ENCODE measurements around the gene PIK3C2G.
"Not testable (repeated sequence)": the region's sequence is repeated elsewhere in the genome, so short reads cannot be mapped to it uniquely, and the experiment has no call there.

Gene PIK3C2G, protein sequence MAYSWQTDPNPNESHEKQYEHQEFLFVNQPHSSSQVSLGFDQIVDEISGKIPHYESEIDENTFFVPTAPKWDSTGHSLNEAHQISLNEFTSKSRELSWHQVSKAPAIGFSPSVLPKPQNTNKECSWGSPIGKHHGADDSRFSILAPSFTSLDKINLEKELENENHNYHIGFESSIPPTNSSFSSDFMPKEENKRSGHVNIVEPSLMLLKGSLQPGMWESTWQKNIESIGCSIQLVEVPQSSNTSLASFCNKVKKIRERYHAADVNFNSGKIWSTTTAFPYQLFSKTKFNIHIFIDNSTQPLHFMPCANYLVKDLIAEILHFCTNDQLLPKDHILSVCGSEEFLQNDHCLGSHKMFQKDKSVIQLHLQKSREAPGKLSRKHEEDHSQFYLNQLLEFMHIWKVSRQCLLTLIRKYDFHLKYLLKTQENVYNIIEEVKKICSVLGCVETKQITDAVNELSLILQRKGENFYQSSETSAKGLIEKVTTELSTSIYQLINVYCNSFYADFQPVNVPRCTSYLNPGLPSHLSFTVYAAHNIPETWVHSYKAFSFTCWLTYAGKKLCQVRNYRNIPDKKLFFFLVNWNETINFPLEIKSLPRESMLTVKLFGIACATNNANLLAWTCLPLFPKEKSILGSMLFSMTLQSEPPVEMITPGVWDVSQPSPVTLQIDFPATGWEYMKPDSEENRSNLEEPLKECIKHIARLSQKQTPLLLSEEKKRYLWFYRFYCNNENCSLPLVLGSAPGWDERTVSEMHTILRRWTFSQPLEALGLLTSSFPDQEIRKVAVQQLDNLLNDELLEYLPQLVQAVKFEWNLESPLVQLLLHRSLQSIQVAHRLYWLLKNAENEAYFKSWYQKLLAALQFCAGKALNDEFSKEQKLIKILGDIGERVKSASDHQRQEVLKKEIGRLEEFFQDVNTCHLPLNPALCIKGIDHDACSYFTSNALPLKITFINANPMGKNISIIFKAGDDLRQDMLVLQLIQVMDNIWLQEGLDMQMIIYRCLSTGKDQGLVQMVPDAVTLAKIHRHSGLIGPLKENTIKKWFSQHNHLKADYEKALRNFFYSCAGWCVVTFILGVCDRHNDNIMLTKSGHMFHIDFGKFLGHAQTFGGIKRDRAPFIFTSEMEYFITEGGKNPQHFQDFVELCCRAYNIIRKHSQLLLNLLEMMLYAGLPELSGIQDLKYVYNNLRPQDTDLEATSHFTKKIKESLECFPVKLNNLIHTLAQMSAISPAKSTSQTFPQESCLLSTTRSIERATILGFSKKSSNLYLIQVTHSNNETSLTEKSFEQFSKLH (N-terminal part only)

DNA sequence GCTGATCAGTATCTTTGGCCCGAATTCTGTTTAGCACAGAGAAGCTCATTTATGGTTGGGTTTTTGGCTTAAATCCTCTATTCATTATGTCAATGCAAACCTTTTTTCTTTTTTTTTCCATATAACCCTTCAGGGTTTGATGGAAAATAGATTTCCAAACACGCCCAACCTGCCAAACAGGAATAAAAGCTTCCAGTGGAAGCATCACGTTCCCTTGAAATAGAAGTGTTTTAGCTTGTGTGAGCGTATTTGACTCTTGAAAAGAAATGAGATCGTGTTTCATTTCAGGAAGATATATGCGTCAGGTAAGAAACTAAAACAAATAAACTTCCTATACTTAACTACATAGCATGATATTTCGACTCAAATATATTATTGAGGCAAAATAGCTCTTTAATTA lies at the start of gene PIK3C2G:
TSS of gene PIK3C2G (plus strand) at position 246 of the 400 bp plus-strand sequence. CDS start 20,564 bp downstream, outside the sequence.
- DNase-seq (ENCODE audit: low read depth in 3 of 3), result no peak

DNA sequence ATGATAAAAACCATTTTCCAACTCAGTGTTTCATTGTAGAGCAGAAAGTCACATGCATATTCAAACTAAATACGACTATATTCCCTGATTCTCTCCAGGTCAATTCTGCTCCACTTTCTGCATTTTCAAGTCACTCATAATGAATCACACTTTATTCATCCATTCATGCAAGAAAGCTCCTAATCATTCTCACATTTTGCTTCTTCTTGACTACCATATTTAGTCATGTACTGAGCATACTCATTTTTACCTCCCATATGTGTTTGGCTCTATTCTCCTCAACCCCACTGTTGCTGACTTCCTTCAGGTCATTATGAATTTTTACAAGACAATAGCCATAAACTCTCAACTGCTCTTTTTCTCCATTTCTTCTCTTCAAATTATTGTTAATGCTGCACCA lies 43.4 kb upstream of the PIK3C2G start:
- no peak for DNase-seq (ENCODE audit: low read depth in 3 of 3)

DNA sequence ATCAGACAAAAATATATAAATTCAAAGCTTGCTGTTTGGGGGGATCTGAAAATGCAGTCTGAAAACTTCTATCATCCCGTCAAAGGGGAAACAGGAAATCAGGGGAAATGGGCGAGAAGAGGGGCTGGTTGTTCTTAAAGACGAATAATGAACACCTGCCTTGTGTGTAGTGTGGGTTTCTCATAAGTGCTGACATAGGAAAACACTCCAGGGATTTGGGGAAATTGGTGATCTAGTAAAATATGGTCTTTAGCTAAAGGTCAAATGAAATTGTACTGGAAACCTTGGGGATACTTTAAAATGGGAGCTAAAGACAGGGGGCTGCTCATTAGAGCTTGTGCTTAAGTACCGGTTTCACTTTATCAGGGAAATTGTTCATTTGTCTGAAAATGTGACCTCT lies 39.6 kb upstream of the PIK3C2G start:
- DNase-seq (ENCODE audit: low read depth in 3 of 3), result no peak

DNA sequence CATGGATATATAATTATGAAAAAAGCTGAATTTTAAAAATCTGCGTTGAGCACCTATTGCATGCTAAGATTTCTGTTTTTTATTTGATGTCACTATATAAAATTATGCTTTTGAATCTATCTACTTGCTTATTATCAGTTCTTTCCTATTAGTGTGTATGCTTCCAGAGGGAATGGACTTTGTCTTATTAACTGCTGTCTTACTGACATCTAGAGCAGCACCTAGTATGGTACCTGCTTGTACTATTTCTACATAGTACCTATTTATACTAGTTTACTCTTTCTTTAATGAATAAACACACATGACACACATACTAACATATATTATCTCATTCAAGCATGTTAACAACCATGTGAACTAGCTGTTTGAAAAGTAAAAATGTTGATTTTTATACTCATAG lies 38.6 kb upstream of the PIK3C2G start:
- no peak for DNase-seq (ENCODE audit: low read depth in 3 of 3)

DNA sequence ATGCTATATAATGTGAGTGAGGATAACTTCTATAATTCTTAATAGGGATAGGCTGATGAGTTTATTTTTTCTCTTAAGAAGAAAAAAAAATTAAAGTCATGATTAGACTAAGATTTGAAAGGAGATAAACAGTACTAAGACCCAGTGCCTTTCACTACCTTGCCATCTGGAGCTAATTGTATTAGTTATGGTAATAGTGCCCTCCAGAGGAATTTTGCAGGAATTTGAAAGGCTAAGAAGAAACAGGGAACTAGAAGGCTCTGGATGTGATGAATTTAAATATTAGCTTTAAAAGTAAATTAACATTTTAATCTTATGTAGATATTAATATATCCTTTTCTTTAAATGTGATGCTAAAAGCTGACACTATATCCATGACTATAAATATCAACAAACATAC lies 36.6 kb upstream of the PIK3C2G start:
- DNase-seq (ENCODE audit: low read depth in 3 of 3), result no peak

DNA sequence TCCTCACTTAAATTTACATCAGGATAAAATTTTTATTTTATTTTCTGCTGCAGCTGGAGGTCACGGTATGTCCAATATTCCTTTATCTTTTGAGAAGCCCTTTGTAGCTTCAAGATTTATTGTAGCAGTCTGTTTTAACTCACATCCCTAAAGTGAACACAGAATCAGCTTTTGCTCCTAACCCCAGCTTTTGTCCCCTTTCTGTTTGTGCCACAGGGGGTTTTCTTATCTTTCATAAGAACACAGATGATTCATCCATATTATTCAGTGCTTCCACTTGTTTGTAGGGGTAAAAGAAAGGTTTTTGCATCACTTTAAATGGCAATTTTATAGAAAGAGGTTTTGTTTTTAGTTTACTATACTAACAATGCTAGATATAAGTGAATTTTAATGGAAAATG lies 21.8 kb upstream of the PIK3C2G start:
- no peak for DNase-seq (ENCODE audit: low read depth in 3 of 3)

DNA sequence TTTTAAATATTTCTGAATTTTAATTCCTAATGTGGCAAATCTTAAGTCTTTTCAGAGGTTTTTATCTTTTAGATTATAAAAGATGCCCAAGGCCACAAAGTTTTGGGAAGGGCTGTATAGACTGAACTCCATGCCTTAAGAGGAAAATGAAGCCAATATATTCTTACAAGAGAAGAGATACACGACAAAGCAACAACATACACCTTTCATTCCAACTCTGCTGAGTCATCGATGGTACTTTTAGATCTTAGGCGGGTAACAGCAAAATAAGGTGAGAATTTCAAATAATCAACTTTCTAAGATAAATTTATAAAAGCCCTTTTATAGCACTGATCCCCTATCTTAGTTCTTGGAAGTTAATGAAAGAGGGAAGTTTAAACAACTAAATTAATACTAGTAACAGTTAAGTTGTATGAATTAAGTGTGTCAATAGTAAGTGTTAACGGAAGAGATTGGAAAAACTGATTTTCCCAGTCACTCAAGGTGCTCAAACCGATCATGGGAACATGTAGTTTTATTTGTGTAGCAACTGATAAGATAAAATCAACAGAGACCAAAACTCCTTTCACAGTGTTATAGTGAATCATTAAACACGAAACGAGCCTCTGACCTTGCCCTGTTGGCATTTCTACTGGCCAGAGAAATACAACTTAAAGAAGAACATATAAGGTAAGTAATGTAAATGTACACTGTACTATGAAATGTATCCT lies 18.8 kb upstream of the PIK3C2G start:
- DNase-seq (ENCODE audit: low read depth in 3 of 3), result no peak

DNA sequence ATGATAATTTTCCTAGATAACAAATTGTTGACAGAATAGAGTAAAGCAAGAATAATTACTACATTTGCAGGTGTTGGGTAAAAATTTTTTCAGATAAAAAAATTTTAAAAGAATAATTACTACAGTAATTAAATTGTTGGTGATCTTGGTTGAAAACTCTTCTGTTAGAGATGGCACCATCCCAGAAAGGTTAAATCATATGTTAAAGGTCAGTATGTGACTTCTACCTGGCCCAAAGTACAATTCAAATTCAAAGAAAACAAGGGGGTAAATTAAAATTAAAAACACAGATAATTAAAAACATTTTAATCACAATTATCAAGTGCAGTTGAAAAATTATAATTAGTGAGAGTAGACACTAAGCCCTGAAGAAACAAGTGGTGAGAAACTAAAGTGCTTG lies 18.1 kb upstream of the PIK3C2G start:
- no peak for DNase-seq (ENCODE audit: low read depth in 3 of 3)

DNA sequence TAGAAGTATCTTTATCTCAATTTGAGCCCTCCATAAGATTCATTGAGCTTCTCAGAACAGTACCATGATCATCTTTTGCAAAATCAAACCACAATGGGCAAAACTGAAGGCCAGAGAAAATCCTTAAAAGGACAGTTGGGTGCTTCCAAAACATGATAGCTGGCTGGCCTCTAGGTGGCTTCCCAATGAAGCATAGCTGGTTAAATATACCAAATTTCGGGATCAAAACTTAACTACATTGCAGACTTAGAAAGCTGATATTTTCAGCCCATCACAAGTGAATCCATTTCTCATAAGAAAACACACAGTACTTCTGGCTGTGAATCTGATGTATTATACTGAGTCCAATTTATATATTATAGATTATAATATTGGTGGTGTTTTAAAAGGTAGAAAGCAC lies 15.3 kb upstream of the PIK3C2G start:
- DNase-seq (ENCODE audit: low read depth in 3 of 3), result no peak

DNA sequence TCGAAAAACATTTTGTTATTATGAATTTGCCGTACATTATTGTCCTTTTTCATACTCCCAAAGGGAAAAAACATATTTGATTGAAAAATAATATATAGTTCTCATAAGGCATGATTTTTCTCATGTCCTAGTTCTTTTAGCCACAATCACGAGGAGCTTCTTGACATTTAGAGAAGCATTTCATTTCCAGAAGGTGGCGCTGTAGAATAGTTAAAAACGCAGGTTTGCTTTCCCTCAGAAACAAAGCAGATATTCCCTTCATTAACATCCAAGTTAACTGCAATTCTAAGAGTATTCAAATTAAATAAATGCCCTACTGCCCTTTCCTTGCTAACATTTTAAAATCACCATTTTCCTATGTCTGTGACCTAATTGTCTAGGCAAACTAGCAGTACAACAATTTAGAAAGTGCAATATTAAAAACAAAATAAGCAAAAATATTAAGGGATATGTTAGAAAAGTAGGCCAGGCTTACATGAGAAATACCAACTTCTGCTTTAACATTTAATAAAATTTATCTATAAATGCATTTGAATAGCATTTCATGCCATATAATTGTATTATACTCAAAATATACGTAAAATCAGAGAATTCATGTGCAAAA lies 10.9 kb upstream of the PIK3C2G start:
- DNase-seq (ENCODE audit: low read depth in 3 of 3), result no peak

DNA sequence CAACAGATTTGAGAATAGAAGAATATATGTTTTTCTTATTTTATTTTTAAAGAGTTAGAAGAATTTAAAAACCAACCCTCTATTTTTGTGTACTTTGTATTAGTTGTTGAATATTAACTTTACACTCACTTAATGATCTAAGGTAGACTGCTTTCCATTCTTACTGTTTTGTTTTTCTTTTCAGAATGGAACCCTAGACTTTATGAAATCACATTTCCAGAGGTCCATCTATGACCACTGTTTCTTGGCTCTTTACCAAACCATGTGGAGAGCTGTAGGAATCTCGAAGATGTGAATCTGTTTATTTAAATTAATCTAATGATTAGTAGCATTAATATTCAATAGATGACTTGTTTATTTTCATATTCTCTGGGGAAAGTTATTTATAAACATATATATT lies 7.2 kb upstream of the PIK3C2G start:
- DNase-seq (ENCODE audit: low read depth in 3 of 3), result no peak

DNA sequence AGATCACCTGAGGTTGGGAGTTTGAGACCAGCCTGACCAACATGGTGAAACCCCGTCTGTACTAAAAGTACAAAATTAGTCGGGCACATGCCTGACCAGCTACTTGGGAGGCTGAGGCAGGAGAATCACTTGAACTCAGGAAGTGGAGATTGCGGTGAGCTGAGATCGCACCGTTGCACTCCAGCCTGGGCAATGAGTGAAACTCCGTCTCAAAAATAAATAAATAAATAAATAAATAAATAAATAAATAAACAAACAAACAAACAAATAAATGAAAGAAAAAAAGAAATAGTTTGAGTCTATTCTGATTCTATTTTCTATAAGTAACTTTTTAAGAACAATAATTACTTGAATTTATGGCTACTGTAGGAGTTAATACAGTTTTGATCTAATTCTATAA lies 6.3 kb upstream of the PIK3C2G start:
- not testable (repeated sequence) for DNase-seq (ENCODE audit: low read depth in 3 of 3)

DNA sequence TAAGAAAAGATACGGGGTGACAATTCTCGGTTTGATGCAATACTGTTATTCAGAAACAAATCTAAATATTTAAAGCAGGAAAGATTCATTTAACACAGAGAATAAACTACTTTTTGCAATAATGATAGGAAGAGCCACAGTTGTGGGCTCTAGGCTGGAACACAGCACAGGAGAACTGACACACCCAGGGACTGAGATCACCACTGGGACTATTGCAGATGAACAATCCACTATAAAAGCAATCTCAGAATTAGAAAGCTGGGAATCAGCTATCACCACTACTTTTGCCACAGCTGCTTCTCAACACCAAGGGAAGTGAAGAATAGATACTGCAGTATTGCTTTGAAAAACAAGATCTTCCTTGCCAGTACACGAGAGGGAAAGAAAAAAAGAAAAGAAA lies 4.1 kb upstream of the PIK3C2G start:
- no peak for DNase-seq (ENCODE audit: low read depth in 3 of 3)

DNA sequence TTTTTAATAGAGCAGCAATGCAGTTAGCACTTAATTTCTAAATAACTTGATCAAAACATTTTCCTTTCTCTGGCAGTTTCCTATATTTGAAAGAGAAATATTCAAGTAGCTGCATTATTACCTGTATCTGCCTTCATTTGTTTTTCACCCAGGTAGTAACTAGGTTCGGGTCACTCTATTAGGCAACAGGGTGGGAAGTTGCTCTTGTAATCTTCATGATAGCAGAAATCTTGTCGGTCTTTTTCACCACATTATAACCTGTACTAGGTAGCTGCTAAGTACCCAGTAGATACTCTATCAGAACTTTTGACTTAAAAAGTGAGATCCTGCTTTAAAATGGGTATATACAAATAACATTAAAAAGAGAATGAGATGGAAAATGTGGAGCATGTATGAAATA lies 2.4 kb upstream of the PIK3C2G start:
- no peak for DNase-seq (ENCODE audit: low read depth in 3 of 3)

DNA sequence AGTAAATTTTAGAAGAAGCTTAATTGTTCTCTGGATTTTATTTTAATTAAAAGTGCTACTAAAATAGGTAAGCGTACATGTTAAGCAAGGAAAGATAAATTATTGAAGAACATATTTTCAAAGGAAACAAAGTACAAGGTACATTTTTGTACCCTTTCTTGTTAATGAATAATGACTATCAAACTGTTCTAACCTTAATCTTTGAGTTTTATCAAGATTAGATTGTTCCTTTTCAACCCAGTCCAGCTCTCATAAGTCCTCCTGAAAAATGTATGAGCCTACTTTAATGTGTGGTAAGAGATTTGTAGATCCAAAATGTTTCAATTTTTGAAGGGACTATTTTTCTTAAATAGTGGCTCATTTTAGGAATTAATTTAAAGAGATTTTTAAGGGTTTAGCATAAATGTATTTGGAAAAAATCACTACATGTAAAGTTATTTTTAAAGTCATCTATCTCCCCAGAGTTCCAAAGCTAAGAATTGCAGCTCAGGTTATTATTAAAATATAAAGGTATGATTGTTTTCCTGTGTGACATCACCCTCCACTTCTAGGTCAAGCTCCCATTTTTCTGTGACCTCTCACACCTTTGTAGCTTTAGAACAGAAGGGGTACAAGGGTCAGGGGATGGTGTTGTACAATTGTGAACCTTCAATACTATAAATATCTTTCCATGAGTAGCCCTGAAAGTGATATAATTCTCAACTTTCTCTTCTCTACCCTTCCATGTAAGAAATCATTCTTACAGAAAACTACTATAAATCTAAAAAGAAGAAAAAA lies 1.2 kb upstream of the PIK3C2G start:
- DNase-seq (ENCODE audit: low read depth in 3 of 3), result no peak

DNA sequence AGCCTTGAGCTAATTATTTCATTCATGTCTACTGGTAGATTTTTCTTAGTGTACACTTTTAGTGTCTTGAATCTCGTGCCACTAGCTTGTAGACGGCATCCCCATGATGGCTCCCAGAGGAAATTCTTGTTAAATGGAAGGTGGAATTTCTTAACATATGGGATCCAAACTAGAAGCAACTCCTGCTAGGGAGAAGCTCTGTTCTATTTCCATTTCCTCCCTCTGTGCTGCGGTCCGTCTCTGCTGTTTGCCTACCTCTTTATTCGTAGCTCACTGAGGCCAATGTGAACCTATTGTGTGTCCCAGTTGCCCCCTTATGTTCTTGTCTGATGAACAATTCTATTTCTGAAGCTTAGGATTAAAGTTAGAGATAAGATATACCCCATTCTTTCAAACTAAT lies 588 bp downstream of the PIK3C2G start:
- DNase-seq (ENCODE audit: low read depth in 3 of 3), result no peak

DNA sequence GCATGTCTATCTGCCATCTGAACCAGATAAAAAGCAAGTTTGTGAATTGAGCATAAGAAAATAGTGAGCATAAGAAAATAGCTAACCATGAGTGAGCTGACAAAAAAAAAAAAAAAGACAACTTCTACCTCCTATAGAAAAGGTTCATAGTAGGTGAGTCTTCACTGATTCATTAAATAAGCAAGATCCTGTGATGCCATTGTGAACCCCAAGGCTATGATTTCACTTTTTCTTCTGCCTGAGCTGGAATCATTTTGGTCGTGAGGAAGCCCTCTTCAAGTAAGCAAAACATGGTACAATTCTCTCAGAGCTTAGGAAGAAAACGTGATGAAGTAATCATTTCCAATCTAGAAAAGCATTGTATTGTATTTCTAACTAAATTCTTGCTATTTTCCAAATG lies 1.2 kb downstream of the PIK3C2G start:
- no peak for DNase-seq (ENCODE audit: low read depth in 3 of 3)

DNA sequence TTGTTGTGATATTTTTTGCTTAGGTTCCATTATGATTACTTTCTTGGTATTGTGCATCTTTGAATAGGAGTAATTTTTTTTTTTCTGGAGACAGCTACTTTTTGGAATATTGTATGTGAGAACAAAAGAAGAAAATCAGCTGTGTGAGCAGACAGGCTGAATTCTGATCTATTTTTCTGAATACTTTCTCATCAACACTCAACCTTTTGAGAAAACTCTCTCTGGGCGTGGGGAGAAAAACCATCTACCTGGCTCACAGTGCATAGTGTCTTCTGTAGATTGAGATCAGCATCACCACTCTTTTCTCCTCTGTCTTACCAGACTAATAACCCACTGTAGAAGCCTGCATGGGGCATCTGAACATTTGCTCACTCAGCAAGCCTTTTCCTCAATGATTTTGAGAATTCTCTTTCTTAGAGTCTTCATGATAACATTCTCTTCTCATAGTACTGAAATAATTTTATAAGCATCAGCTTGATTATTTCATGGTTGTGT lies 3.3 kb downstream of the PIK3C2G start:
- no peak for DNase-seq (ENCODE audit: low read depth in 3 of 3)

DNA sequence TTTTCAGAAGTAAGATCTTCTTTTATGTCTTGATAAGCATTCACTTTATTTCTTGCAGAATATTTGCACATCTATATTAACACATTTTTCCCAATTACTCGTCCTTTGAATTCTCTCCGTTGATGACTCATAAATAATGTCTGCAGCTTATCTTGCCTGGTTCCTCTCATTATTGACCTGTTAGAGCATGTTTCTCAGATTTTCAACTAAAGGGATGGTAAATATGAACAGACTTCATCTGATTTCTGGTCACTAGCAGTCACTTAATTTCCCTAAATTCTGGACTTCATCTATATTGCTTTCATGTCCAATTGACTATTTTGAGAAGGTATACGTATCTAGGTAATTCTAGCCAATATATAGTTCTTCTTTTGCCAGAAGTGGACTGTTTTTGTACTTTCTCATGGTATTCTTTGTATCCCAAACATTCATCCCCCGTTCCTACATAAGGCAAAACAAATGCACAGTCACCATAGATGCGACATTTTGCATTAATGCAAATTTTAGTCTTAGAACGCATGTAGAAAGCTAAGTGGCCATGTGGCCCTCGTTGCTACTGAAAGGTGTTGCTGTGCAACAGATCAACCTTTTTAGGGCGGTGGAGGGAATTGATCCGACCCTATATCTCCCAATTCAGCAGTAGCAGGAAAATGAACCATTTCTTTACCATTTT lies 6.2 kb downstream of the PIK3C2G start:
- no peak for DNase-seq (ENCODE audit: low read depth in 3 of 3)
